HG03558 (cell line): Measurements from ENCODE around the gene OLFML2A.
"Not testable (repeated sequence)": the region's sequence is repeated elsewhere in the genome, so short reads cannot be mapped to it uniquely, and the experiment has no call there.

ENCODE experiments used
- ATAC-seq: cut with Tn5 transposase; IDR thresholded peaks from one replicate; pipeline ENCODE4 v1.9.1; 2021; ENCODE audit warnings: moderate number of reproducible peaks; ENCODE audit not compliant: unreplicated experiment; ENCODE audit errors: extremely low read depth

The OLFML2A gene

DNA sequence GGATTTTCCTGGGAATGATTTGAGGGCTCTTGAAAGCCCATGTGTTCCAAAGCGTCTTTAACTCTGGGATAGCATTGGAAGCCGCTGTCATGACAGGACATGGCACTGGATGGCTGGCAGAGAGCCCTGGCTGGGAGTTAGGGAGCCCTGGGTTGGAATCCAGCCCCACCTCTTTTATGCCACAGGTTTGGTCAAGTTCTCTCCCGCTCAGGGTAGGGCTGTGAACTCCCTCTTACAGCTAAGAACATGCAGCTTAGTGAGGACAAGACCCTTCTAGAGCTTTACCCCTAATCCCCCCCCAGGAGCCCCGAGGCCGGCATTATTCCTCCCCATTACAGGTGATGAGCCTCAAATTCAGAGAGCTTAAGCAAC lies 37.2 kb downstream of the OLFML2A start:
- no peak for ATAC-seq

DNA sequence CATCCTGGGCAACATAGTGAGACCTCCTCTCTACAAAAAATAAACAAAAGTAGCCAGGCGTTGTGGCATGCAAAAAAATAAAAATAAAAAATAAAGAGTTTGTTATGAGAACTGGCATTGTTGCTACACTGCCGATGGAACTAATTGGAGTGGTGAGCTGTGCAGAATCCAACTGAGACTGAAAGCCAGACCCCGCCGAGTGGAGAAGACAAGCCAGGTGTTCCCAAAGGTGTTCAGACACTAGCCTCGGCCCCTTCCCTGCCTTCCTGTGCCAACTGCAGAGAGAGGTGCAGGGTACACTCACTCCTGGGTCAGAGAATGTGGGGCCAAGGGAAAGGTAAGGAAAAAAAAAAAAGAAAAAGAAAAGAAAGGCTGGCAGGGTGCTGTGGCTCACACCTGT lies 38.7 kb downstream of the OLFML2A start:
- ATAC-seq: no peak

DNA sequence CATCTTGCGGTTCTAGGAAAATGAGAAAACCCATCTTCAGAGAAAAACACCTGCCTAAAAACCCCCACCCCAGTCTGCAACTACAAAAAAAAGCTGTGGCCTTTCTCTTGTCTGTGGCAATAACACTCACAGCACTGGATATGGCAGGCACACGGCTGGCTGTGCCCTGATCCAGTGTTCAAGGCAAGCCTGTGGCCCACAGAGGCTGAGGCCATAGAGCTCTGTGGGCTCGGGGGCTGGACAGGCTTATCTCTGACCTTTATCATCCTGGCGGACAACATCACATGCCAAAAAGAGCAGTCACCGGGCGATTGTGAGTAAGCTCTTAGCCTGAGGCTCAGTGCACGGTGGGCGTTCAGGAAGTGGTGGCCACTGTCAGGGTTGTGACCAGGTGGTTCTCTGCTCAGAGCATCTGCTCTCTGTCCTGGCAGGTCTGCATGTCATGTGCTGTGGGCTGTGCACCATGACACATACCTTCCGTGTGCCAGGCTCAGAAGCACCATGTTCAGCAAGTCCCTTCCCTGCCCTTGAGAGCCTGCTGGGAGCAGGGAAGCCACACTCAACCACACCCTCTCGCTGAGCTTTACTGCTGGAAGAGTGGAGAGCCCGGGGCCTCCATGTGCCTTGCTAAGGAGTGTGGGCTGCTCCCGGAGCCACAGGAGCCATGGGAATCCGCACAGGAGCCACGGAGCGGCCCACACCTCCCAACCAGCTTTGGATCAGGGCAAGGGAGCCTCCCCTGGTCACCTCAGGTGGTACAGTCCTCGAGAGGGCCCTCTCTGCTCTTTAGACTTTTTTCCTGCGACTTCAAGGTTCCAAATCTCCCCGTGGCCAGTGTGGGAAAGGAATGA lies 41.7 kb downstream of the OLFML2A start:
- ATAC-seq: no peak

DNA sequence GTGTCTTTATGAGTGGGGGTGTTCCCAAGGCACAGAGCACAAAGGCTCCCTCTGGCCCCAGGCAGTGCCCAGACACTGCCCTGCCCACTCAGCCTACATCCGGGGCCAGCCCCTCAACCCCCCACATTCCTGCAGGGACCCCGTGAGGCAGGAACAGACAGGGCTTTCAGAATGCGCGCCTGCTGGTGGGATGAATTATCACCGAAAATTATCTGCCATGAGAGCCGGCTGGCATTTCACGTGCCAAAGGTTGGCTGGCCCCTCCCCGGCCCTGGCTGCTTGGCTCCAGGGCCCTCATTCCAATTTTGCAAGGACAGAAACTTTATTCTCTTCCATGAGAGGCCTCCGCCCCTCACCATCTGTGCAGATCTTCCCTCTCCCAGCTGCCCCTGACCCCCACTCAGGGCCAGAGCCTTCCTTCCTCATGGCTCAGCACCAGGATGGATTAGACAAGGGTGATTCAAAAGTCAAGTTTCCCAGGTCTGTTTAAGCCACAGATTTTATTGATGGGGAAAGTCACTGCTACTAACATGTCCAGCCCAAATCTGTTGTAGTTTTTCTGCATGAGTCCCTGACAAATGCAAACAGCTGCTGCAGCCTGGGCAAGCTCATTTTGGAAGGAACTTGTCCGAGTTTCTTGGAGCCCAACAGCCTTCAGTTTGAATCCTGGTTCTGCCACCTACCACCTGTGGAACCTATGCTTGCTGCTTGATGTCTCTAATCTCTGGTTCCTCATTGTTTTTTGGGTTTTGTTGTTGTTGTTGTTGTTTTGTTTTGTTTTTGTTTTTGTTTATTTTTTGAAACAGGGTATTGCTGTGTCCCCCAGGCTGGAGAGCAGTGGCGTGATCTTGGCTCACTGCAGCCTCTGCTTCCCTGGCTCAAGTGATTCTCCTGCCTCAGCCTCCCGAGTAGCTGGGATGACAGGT lies 44.0 kb downstream of the OLFML2A start:
- ATAC-seq: no peak

DNA sequence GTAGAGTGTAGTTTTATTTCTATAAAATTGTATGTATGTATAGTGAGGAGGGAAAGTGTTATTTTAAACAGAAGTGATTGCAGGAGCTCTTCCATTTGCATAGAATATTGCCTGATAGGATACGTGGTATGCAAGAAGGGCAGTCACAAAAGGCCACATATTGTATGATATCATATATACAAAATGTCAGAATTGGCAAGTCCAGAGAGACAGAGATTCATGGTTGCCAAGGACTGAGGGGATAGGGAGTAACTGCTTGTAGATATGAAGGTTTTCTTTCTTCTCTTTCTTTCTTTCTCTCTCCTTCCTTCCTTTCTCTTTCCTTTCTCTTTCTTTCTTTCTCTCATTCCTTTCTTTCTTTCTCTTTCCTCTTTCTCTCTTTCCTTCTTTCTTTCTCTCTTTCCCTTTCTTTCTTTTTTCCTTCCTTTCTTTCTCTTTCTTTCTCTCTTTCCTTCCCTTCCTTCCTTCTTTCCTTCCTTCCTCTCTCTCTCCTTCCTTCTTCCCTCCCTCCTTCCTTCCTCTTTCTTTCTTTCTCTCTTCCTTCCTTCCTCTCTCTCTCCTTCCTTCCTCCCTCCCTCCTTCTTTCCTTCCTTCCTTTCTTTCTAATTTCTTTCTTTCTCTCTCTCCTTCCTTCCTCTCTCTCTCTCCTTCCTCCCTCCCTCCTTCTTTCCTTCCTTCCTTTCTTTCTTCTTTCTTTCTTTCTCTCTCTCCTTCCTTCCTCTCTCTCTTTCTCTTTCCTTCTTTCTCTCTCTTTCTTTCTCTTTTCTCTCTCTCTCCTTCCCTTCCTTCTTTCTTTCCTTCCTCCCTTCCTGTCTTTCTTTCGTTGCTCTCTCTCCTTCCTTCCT lies 51.8 kb downstream of the OLFML2A start:
- ATAC-seq: no peak

DNA sequence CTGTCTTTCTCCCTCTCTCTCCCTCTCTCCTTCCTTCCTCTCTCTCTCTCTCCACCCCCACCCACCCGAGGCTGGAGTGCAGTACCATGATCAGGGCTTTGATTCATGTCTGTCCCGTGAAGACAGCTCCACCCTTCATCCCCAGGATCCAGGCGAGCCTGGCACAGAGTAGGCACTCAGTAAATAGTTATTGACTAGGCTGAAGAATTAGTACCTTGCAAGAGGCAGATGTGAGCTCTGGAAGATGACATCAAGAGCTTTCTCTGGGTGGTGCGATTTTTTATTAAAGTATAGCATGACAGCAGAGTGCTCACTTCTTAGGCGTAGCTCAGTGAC lies 52.4 kb downstream of the OLFML2A start:
- ATAC-seq: no peak

DNA sequence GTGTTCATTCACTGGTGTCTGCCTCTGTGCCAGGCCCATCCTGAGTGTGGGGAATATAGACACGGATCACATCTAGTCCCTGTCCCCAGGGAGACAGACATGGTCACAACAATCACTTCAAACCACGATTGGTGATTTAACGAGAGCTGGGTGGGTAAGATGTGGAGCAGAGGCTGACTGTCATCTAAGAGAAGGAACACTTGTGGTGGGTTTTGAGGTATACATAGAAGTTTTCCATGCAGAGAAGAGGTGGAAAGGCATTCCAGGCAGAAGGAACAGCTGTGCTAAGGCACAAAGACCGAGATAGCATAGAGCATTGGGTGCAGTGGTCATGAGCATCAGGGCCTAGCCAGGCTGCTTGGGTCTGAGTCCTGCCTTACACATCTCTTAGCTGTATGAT lies 53.7 kb downstream of the OLFML2A start:
- ATAC-seq: no peak

DNA sequence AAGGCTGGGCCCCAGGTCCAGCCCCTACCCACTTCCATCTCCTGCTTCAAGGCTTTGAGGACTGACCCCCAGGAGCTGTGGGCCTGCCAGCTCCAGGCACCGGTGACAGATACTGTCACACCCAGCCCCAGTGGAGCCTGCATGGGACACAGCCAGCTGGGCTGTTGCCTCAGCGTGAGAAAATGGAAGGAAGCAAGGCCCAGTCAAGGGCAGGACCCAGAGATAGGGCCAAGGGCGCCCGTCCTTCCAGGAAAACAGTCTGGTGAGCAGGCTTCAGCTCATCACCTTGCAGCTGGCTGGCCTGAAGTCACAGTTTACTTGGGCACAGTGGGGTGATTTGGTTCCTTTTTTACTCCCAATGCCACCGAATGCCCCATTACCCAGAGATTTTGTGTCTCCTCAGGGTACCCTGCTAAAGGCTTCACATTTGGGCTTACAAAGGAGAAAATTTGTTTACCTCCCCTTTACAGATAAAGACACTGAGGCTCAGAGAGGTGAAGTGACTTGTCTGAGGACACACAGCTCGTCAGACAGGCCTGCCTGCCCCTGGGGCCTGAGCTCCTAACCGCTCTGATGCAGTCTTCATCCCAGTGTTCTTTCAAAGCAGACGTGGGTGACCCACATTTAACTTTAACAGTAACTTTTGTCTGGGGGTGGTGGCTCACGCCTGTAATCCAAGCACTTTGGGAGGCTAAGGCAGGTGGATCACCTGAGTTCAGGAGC lies 54.9 kb downstream of the OLFML2A start:
- ATAC-seq: no peak

DNA sequence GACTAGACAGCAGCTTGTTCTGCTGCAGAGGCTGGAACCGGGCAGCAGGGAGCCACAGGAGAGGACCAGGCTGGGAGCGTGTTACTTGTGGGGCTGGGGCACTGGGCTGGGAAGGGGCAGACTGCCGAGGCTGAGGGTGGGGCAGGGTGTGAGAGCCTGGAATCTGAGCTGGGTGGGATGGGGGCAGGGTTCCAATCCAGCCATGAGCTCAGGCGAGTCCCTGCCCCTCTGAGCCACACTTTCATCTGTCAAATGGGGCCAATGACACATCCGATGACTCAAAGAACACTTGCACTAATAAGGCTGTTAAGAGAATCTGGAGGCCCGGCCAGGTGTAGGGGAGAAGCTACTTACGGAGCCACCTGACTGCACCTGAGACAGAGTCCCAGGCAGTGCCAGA lies 57.7 kb downstream of the OLFML2A start:
- ATAC-seq: no peak

DNA sequence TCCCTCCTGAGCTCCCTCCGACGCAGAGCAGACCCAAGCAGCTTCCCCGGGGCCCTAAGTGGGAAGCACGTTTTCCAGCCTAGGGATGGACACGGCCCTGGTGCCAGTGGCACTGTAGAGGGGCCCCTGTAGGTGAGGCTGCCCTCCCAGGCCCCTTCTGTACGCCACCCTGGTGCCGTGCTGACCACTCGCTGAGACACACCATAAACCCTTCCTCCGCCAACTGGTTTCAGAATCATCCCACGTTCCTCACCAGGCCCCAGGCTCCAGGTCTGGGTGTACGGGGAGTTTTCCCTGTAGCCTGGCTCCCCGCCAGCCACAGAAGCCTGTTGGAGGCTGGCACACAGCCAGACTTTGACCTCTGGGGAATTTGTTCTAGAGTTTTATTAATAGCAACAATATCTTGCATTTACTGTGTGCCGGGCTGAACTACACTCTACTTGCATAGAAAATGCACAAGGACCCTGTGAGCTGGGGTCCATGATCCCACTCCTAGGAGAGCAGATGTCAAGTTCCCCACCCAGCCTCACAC lies 58.2 kb downstream of the OLFML2A start:
- no peak for ATAC-seq

DNA sequence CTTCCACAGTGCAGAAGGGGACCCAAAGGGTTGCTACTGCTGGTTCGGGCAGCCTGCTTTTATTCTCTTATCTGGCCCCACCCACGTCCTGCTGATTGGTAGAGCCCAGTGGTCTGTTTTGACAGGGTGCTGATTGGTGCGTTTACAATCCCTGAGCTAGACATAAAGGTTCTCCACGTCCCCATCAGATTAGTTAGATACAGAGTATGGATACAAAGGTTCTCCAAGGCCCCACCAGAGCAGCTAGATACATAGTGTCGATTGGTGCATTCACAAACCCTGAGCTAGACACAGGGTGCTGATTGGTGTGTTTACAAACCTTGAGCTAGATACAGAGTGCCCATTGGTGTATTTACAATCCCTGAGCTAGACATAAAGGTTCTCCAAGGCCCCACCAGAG lies 61.2 kb downstream of the OLFML2A start:
- not testable (repeated sequence) for ATAC-seq

DNA sequence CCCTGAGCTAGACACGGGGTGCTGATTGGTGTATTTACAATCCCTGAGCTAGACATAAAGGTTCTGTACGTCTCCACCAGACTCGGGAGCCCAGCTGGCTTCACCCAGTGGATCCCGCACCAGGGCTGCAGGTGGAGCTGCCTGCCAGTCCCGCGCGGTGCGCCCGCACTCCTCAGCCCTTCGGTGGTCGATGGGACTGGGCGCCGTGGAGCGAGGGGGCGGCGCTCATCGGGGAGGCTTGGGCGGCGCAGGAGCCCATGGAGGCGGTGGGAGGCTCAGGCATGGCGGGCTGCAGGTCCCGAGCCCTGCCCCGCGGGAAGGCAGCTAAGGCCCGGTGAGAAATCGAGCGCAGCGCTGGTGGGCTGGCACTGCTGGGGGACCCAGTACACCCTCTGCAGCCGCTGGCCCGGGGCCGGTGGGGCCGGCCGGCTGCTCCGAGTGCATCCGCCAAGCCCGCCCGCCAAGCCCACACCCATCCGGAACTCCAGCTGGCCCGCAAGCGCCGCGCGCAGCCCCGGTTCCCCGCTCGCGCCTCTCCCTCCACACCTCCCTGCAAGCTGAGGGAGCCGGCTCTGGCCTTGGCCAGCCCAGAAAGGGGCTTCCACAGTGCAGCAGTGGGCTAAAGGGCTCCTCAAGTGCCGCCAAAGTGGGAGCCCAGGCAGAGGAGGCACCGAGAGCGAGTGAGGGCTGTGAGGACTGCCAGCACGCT lies 61.8 kb downstream of the OLFML2A start:
- ATAC-seq: not testable (repeated sequence)

DNA sequence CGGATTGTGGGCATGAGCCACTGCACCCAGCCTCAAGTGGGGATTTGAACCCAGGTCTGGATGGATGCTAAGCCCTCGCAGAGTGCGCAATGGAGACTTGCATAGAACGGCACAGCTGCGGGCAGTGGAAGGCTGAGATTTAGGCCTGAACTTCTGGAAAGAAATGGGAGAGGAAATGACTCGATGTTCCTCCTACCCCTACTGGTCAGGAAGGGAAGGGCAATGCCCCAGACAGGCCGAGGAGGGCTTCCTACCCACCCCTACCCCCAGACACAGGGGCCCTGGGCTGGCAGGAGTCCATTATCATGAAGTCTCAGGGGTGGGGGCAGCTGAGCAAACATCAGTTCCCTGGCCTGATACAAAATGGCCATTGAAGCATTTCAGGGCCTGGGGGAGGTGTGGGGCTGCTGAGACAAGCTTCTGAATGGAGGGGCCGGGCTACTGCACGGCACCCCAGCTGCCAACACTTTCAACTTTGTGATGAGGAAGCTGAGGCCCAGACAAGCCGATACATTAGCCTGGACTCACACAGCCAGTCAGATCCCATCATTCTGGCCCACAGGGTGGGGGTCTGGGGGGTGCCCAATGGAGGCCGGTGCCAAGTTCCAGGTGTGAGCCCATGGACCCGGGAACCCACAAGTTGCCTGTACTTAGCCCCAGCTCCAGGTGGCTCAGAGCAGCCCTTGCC lies 62.8 kb downstream of the OLFML2A start:
- ATAC-seq: no peak

DNA sequence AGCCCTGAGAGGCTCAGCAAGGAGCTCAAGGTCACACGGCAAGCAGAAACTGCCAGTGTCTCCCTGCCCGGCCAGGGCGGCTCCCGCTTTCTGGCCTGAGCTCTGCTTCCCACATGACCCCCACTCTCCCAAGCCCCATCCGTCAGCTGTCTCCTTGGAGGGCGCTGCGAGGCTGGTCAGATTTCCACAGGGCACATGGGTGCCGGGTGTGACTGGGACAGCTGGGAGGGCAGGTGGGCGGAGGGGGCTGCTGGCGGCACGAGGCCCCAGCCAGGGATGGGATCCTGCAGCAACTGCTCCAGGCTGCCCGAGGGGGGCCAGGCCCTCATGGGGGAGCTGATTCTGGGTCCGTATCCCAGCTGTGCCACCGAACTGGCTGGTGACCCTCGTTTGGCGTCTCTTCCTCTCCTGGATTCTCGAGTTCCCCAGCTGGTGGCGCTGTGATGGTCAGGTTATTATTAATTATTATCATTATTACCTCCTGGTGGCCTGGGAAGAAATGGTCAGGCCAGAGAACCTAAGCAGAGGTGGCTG lies 63.4 kb downstream of the OLFML2A start:
- no peak for ATAC-seq

DNA sequence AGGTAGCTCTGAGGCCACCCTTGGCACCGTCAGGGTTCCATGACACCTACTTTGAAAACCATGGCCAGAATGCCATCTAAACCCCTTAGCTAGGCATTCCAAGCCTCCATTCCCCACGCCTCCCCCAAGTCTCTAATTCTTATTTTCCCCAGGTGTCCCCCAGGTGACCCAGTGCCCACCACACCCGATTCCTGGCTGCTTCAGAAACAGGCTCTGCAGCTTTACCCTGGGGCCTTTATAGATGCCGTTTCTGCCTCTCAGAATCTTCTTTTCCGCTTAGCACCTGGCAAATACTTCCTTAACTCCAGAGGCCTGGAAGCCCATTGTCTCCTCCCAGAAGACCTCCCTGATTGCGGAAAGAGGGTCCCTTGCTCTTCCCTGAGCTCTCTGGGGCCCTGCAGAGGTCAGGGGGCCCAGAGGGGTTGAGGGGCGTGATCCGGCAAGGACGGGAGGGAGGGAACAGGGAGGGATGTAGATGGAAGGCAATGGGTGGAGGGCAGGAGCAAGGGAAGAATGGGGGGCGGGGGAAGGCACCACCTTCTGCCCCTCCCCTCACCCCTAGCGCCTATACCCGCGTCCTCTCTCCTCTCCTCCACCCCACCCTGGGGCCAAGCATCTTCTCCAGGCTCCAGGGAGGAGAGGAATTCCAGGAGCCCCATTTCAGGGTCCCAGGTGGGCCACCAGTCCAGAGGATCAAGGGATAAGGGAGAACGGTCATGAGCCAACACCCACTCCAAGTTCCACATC lies 64.3 kb downstream of the OLFML2A start:
- ATAC-seq: no peak

DNA sequence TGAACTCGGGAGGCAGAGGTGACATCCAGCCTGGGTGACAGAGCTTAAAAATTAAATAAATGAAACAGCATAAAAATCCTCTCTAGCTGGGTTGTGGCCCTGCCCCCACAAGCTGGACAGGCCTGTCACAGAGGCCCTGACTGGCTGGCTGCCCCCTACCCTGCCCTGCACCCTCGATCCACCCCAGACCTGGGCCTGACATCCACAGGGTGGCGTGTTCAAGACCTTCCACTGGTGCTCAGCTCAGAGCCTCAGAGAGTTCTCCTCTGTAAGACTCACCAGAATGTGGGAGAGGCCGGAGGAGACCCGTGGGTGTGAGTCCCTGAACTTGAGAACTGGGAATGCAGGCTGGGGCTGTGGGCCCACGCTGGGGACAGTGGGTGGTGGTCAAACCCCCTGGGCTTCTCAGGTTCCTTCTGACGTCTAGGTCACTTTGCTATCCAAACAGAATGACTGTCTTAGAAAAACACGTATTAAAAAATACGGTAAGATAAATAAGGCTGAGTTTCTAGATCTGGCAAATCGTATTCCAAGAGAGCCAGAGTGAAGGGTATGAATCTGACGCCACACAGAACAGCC lies 66.6 kb downstream of the OLFML2A start:
- ATAC-seq: no peak

DNA sequence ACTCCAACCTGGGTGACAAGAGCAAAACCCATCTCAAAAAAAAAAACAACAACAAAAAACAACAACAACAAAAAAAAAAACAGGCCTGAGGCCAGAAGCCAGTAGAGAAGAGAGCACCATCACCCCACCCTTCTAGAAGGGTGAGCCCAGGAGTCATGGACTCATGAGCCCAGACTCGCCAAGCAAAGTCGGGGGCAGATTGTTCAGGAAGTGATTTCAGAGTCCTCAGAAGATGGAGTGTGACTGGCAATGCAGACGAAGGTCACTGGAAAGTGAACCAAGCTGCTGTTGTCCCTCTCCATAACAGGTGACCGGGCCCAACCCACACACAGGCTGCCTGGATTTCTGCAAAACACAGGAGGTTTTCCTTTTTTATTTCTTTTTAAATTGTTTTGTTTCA lies 67.4 kb downstream of the OLFML2A start:
- no peak for ATAC-seq
